Measurements from ENCODE around the gene INSM1. TPM values are rescaled to one million over a fixed set of nuclear protein-coding genes. Genes with fewer than 3 reads are reported as not detected.
"Not testable (repeated sequence)": the region's sequence is repeated elsewhere in the genome, so short reads cannot be mapped to it uniquely, and the experiment has no call there.

INSM1 gene
- total RNA-seq, 5 donors from 2014 or later (not counting 1 experiment from before 2014, with no cell fraction given): not detected

DNA sequence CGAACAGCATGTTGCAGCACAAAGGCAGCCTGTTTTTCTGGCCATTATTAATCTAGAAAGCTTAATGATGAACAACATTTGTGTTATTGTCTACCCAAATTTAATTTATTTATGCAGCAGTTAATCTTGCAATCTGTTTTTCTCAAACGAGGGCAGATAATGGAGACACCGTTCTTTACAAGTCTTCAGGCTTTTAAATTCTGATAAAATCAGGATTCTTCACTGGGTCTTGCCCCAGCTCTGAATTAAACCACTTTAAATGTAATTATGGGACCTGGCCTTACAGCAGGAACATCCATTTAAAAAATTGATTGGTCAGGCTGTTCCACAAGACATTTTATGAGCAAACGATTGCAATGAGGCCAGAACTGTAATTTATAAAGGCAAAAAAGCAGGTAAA lies 26.5 kb upstream of the INSM1 start:
- Histone ChIP-seq H3K27me3 (replicated peaks in 1 of 2; ENCODE audit: control insufficient read depth in 2 of 2, extremely low read depth in 1 of 2, insufficient read depth in 2 of 2, low read length in 1 of 2) (peaks cover 0 to 11% of the 10 kb centered on the region in 2 experiments), H3K27ac (ENCODE audit: low read length) (no peak overlapping the region), H3K4me1 (ENCODE audit: control insufficient read depth in 1 of 2, extremely low read depth in 1 of 2, insufficient read depth in 2 of 2, low read length in 2 of 2) (no peaks in the 10 kb centered on the region), H3K9me3 (no peaks in the 10 kb centered on the region), H3K36me3 (ENCODE audit: control insufficient read depth in 2 of 2, extremely low read depth in 1 of 2, insufficient read depth in 1 of 2, low read length in 1 of 2) (no peaks in the 10 kb centered on the region), H3K4me3 (ENCODE audit: control insufficient read depth in 1 of 2, extremely low read depth in 1 of 2, low read length in 1 of 2) (no peak overlapping the region)
- CTCF ChIA-PET: no interaction called here
- Mint-ChIP-seq H3K27ac (no peak overlapping the region), H3K4me3 (no peak overlapping the region), H3K4me1 (no peaks in the 10 kb centered on the region), H3K27me3 (peaks cover 3 to 4% of the 10 kb centered on the region in 2 donors), H3K9me3 (no peaks in the 10 kb centered on the region), H3K36me3 (no peaks in the 10 kb centered on the region)
- DNase-seq: no peak
- WGBS (ENCODE audit: insufficient coverage): 72% methylated on average over 3 of the region's 4 CpGs
- no peak for ATAC-seq (replicated peaks in 1 of 4)
- POLR2A ChIA-PET: no interaction called here

DNA sequence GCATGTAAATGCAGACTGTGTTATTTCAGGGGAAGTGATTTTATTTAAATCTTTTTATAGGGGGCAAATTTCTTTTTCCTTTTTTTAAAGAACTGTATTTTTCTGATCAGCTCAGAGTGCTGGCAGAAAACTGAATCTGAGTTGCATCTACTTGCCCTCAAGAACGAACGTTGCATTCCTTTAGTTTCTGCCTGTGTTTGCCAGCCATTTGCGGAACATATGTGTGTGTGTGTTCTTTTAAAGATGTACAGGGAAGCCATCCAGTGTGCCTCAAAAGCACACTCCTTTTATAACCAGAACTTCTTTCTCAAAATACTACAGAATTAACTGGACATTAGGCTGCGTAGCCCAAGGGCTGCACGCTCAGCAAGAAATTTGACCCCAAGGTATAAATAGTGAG lies 25.8 kb upstream of the INSM1 start:
- POLR2A ChIA-PET: no interaction called here
- no CpG with 5 or more reads among the region's 5 CpGs for WGBS (ENCODE audit: insufficient coverage)
- Mint-ChIP-seq H3K4me3 (no peak overlapping the region), H3K36me3 (no peaks in the 10 kb centered on the region), H3K27me3 (peaks cover 3 to 4% of the 10 kb centered on the region in 2 donors), H3K27ac (no peak overlapping the region), H3K4me1 (no peaks in the 10 kb centered on the region), H3K9me3 (peaks cover 0 to 2% (median 0%) of the 10 kb centered on the region in 3 donors)
- no peak overlapping the region for H3K4me3 ChIP-seq (ENCODE audit: control insufficient read depth in 1 of 2, extremely low read depth in 1 of 2, low read length in 1 of 2)
- H3K27me3 ChIP-seq (replicated peaks in 1 of 2; ENCODE audit: control insufficient read depth in 2 of 2, extremely low read depth in 1 of 2, insufficient read depth in 2 of 2, low read length in 1 of 2): peaks cover 0 to 11% of the 10 kb centered on the region in 2 experiments
- CTCF ChIA-PET: no interaction called here
- no peak for ATAC-seq (replicated peaks in 1 of 4)
- DNase-seq: no peak
- H3K4me1 ChIP-seq (ENCODE audit: control insufficient read depth in 1 of 2, extremely low read depth in 1 of 2, insufficient read depth in 2 of 2, low read length in 2 of 2): no peaks in the 10 kb centered on the region
- no peaks in the 10 kb centered on the region for H3K36me3 ChIP-seq (ENCODE audit: control insufficient read depth in 2 of 2, extremely low read depth in 1 of 2, insufficient read depth in 1 of 2, low read length in 1 of 2)
- H3K9me3 ChIP-seq: no peaks in the 10 kb centered on the region
- H3K27ac ChIP-seq (ENCODE audit: low read length): no peak overlapping the region

DNA sequence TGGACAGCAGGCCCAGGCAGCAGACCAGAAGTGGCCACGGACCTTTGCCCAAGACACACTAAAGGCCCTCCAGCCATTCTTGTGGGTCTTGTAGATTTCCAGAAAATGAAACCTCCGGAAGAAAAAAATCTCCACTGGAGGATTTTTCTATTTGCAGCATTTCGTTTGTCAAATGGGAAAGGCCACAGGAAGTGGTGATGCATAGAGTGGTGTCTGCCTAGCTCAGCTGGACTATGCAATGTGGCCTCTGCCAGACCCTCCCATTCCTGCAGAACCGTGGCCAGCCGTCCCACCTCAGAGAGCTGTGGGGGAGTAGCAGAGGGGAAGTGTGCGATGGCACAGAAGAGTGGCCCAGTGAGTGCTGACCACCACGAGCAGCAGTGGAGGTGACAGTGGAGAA lies 24.0 kb upstream of the INSM1 start:
- Mint-ChIP-seq H3K4me1 (no peaks in the 10 kb centered on the region), H3K9me3 (peaks cover 0 to 5% (median 4%) of the 10 kb centered on the region in 3 donors), H3K27ac (no peak overlapping the region), H3K4me3 (no peak overlapping the region), H3K27me3 (peaks cover 4 to 10% of the 10 kb centered on the region in 2 donors), H3K36me3 (no peaks in the 10 kb centered on the region)
- ChIA-PET CTCF (no interaction called here), POLR2A (no interaction called here)
- DNase-seq (no peak), ATAC-seq (replicated peaks in 1 of 4) (no peak)
- Histone ChIP-seq H3K9me3 (no peaks in the 10 kb centered on the region), H3K27me3 (replicated peaks in 1 of 2; ENCODE audit: control insufficient read depth in 2 of 2, extremely low read depth in 1 of 2, insufficient read depth in 2 of 2, low read length in 1 of 2) (peaks cover 0 to 11% of the 10 kb centered on the region in 2 experiments), H3K4me3 (ENCODE audit: control insufficient read depth in 1 of 2, extremely low read depth in 1 of 2, low read length in 1 of 2) (no peak overlapping the region), H3K36me3 (ENCODE audit: control insufficient read depth in 2 of 2, extremely low read depth in 1 of 2, insufficient read depth in 1 of 2, low read length in 1 of 2) (no peaks in the 10 kb centered on the region), H3K27ac (ENCODE audit: low read length) (no peak overlapping the region), H3K4me1 (ENCODE audit: control insufficient read depth in 1 of 2, extremely low read depth in 1 of 2, insufficient read depth in 2 of 2, low read length in 2 of 2) (no peaks in the 10 kb centered on the region)
- 86% methylated on average over 2 of the region's 7 CpGs for WGBS (ENCODE audit: insufficient coverage)

DNA sequence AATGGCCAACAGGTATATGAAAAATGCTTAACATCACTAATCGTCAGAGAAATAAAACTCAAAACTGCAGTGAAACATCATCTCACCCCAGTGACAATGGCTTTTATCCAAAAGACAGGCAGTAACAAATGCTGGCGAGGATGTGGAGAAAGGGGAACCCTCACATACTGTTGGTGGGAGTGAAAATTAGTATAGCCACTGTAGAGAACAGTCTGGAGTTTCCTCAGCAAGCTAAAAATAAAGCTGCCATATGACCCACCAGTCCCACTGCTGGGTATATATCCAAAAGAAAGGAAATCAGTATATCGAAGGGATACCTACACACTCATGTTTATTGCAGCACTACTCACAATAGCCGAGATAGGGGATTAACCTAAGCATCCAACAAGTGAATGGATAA lies 23.4 kb upstream of the INSM1 start:
- DNase-seq (no peak), ATAC-seq (replicated peaks in 1 of 4) (no peak)
- Mint-ChIP-seq H3K4me3 (no peak overlapping the region), H3K27ac (no peak overlapping the region), H3K36me3 (no peaks in the 10 kb centered on the region), H3K27me3 (peaks cover 4 to 10% of the 10 kb centered on the region in 2 donors), H3K4me1 (no peaks in the 10 kb centered on the region), H3K9me3 (peaks cover 0 to 5% (median 4%) of the 10 kb centered on the region in 3 donors)
- H3K27me3 ChIP-seq (replicated peaks in 1 of 2; ENCODE audit: control insufficient read depth in 2 of 2, extremely low read depth in 1 of 2, insufficient read depth in 2 of 2, low read length in 1 of 2): peaks cover 0 to 11% of the 10 kb centered on the region in 2 experiments
- H3K36me3 ChIP-seq (ENCODE audit: control insufficient read depth in 2 of 2, extremely low read depth in 1 of 2, insufficient read depth in 1 of 2, low read length in 1 of 2): no peaks in the 10 kb centered on the region
- ChIA-PET CTCF (no interaction called here), POLR2A (no interaction called here)
- no CpG with 5 or more reads among the region's 4 CpGs for WGBS (ENCODE audit: insufficient coverage)
- no peaks in the 10 kb centered on the region for H3K4me1 ChIP-seq (ENCODE audit: control insufficient read depth in 1 of 2, extremely low read depth in 1 of 2, insufficient read depth in 2 of 2, low read length in 2 of 2)
- no peaks in the 10 kb centered on the region for H3K9me3 ChIP-seq
- no peak overlapping the region for H3K4me3 ChIP-seq (ENCODE audit: control insufficient read depth in 1 of 2, extremely low read depth in 1 of 2, low read length in 1 of 2)
- H3K27ac ChIP-seq (ENCODE audit: low read length): no peak overlapping the region

DNA sequence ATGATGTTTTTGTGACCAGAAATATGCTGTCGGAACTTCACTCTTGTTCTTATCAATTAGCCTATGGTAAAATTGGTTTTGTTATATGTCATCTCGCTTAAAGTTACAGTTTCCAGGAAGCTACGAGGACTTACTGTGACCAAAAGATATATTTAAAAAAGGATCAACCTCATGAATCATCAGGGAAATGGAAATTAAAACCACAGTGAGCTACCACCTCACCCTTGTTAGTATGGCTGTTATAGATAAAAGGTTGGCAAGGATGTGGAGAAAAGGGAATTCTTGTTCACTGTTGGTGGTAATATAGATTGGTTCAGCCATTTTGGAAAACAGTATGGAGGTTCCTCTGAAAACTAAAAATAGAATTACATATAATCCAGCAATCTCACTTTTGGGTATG lies 14.3 kb upstream of the INSM1 start:
- Mint-ChIP-seq H3K9me3 (peaks cover 0 to 7% (median 0%) of the 10 kb centered on the region in 3 donors), H3K4me1 (peaks cover 0 to 2% (median 0%) of the 10 kb centered on the region in 3 donors), H3K27ac (no peak overlapping the region), H3K36me3 (no peaks in the 10 kb centered on the region), H3K27me3 (peaks cover 22 to 27% of the 10 kb centered on the region in 2 donors), H3K4me3 (no peak overlapping the region)
- no CpG with 5 or more reads among the region's 3 CpGs for WGBS (ENCODE audit: insufficient coverage)
- ATAC-seq (replicated peaks in 1 of 4) (no peak), DNase-seq (no peak)
- Histone ChIP-seq H3K9me3 (no peaks in the 10 kb centered on the region), H3K36me3 (ENCODE audit: control insufficient read depth in 2 of 2, extremely low read depth in 1 of 2, insufficient read depth in 1 of 2, low read length in 1 of 2) (no peaks in the 10 kb centered on the region), H3K27ac (ENCODE audit: low read length) (no peak overlapping the region), H3K27me3 (replicated peaks in 1 of 2; ENCODE audit: control insufficient read depth in 2 of 2, extremely low read depth in 1 of 2, insufficient read depth in 2 of 2, low read length in 1 of 2) (peaks cover 1 to 6% of the 10 kb centered on the region in 2 experiments), H3K4me3 (ENCODE audit: control insufficient read depth in 1 of 2, extremely low read depth in 1 of 2, low read length in 1 of 2) (no peak overlapping the region), H3K4me1 (ENCODE audit: control insufficient read depth in 1 of 2, extremely low read depth in 1 of 2, insufficient read depth in 2 of 2, low read length in 2 of 2) (no peaks in the 10 kb centered on the region)
- POLR2A ChIA-PET: no interaction called here
- CTCF ChIA-PET: no interaction called here

DNA sequence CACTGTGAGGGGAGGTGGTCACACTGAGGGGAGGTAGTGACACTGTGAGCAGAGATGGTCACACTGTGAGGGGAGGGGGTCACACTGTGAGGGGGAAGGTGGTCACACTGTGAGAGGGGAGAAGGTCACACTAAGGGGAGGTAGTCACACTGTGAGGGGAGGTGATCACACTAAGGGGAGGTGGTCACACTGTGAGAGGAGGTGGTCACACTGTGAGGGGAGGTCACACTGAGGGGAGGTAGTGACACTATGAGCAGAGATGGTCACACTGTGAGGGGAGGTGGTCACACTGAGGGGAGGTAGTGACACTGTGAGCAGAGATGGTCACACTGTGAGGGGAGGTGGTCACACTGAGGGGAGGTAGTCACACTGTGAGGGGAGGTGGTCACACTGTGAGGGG lies 12.4 kb upstream of the INSM1 start:
- H3K36me3 ChIP-seq (ENCODE audit: control insufficient read depth in 2 of 2, extremely low read depth in 1 of 2, insufficient read depth in 1 of 2, low read length in 1 of 2); CTCF ChIA-PET: not testable (repeated sequence)

DNA sequence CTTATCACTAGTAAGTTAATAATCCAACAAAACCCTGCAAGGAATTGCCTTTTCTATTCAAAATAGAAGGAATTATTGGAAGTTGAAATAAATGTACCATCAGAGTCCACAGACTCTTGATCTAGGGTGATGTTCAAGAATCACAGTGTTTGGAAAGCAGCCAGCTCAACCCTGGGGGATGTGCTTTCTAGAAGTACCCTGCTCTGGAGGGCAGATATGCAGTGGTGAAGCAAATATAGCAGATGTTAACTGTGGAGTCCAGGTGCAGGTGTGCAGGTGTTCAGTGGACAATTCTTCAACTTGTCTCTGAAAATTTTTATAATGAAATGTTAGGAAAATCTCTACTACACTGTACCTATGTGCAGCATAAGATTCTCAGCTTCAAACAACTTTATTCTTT lies 9.1 kb upstream of the INSM1 start:
- Mint-ChIP-seq H3K4me1 (peaks cover 16 to 27% (median 25%) of the 10 kb centered on the region in 3 donors), H3K36me3 (no peaks in the 10 kb centered on the region), H3K27me3 (peaks cover 36 to 43% of the 10 kb centered on the region in 2 donors), H3K4me3 (no peak overlapping the region), H3K27ac (no peak overlapping the region), H3K9me3 (no peaks in the 10 kb centered on the region)
- H3K4me1 ChIP-seq (ENCODE audit: control insufficient read depth in 1 of 2, extremely low read depth in 1 of 2, insufficient read depth in 2 of 2, low read length in 2 of 2): peaks cover 4 to 13% of the 10 kb centered on the region in 2 experiments
- no peaks in the 10 kb centered on the region for H3K9me3 ChIP-seq
- no peak for ATAC-seq (replicated peaks in 1 of 4)
- H3K36me3 ChIP-seq (ENCODE audit: control insufficient read depth in 2 of 2, extremely low read depth in 1 of 2, insufficient read depth in 1 of 2, low read length in 1 of 2): no peaks in the 10 kb centered on the region
- no peak overlapping the region for H3K27ac ChIP-seq (ENCODE audit: low read length)
- peaks cover 14 to 17% of the 10 kb centered on the region in 2 experiments for H3K27me3 ChIP-seq (replicated peaks in 1 of 2; ENCODE audit: control insufficient read depth in 2 of 2, extremely low read depth in 1 of 2, insufficient read depth in 2 of 2, low read length in 1 of 2)
- no peak for DNase-seq
- POLR2A ChIA-PET: no interaction called here
- CTCF ChIA-PET: interaction anchor here in 1 of 2 donors (1.0 kb wide), 1 partner anchor 208 kb away, joined by 3 read pairs; no protein-coding TSS in a partner anchor
- H3K4me3 ChIP-seq (ENCODE audit: control insufficient read depth in 1 of 2, extremely low read depth in 1 of 2, low read length in 1 of 2): no peak overlapping the region

More for the DNA sequence above, 12.4 kb upstream of the INSM1 start:
- peaks cover 4 to 11% of the 10 kb centered on the region in 2 experiments for H3K4me1 ChIP-seq (ENCODE audit: control insufficient read depth in 1 of 2, extremely low read depth in 1 of 2, insufficient read depth in 2 of 2, low read length in 2 of 2)
- ATAC-seq (replicated peaks in 1 of 4); POLR2A ChIA-PET; H3K27ac Mint-ChIP-seq; H3K27me3 ChIP-seq (replicated peaks in 1 of 2; ENCODE audit: control insufficient read depth in 2 of 2, extremely low read depth in 1 of 2, insufficient read depth in 2 of 2, low read length in 1 of 2); H3K27ac ChIP-seq (ENCODE audit: low read length); H3K4me3 Mint-ChIP-seq; H3K4me3 ChIP-seq (ENCODE audit: control insufficient read depth in 1 of 2, extremely low read depth in 1 of 2, low read length in 1 of 2); H3K36me3 Mint-ChIP-seq; DNase-seq; H3K9me3 Mint-ChIP-seq; H3K9me3 ChIP-seq: not testable (repeated sequence)
- H3K4me1 Mint-ChIP-seq: peaks cover 10 to 12% (median 11%) of the 10 kb centered on the region in 3 donors
- peaks cover 25 to 29% of the 10 kb centered on the region in 2 donors for H3K27me3 Mint-ChIP-seq

All from T-cell (primary cell).